ENCODE data around the gene DIP2C.

DIP2C gene

GRCh38 chr10:637771-638195, 51.7 kb downstream of the DIP2C start:
- no peak for DNase-seq (ENCODE audit: low spot score)
- in situ Hi-C loops (cut with MboI; ENCODE audit: low sequenced_read_pairs, unreplicated experiment): no loop called here
- no peak for TF ChIP-seq CTCF (IDR thresholded peaks at IDR 0.05; ENCODE audit: borderline replicate concordance, control extremely low read depth, extremely low read depth, insufficient read depth, missing control alignments)

DNA sequence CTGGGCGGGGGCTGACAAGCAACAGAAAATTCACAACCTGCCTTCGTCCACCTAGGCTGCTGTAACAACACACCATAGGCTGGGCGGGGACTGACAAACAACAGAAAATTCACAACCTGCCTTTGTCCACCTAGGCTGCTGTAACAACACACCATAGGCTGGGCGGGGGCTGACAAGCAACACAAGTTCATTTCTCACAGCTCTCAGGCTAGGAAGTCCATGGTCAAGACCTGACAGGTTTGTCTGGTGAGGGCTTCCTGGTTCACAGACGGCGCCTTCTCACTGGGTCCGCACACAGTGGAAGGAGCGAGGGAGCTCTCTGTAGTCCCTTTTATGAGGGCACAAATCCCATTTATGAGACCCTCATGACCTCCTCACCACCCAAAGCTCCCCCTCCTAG, 52.2 kb downstream of the DIP2C start:
- no peak for TF ChIP-seq CTCF (IDR thresholded peaks at IDR 0.05; ENCODE audit: borderline replicate concordance, control extremely low read depth, extremely low read depth, insufficient read depth, missing control alignments)
- DNase-seq (ENCODE audit: low spot score): no peak
- in situ Hi-C loops (cut with MboI; ENCODE audit: low sequenced_read_pairs, unreplicated experiment): no loop called here

DNA sequence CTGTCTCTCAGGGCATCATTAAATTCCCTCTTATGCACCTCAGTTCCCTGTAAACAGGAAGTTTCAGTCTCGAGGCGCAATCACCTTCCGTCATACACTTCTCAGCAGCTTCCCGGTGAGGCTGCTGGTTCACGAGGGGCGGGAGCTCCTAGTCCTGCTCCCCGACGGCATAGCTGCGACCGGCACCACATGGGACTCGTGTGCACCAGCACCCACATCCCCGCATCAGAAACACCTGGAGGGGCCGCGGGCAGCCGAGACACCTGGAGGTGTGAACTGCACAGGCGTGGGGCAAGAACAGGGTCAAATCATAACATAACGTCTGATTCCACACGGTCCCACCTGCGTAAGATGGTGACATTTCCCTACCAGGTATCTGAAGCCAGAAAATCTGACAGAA, 52.7 kb downstream of the DIP2C start:
- no peak for DNase-seq (ENCODE audit: low spot score)
- TF ChIP-seq CTCF (IDR thresholded peaks at IDR 0.05; ENCODE audit: borderline replicate concordance, control extremely low read depth, extremely low read depth, insufficient read depth, missing control alignments): no peak
- in situ Hi-C loops (cut with MboI; ENCODE audit: low sequenced_read_pairs, unreplicated experiment): no loop called here

- DNase-seq (ENCODE audit: low spot score): no peak
- no peak for TF ChIP-seq CTCF (IDR thresholded peaks at IDR 0.05; ENCODE audit: borderline replicate concordance, control extremely low read depth, extremely low read depth, insufficient read depth, missing control alignments)
- in situ Hi-C loops (cut with MboI; ENCODE audit: low sequenced_read_pairs, unreplicated experiment): no loop called here
Measured at GRCh38 chr10:636016-636730, 53.3 kb downstream of the DIP2C start.

- DNase-seq (ENCODE audit: low spot score): no peak
- no peak for TF ChIP-seq CTCF (IDR thresholded peaks at IDR 0.05; ENCODE audit: borderline replicate concordance, control extremely low read depth, extremely low read depth, insufficient read depth, missing control alignments)
- in situ Hi-C loops (cut with MboI; ENCODE audit: low sequenced_read_pairs, unreplicated experiment): no loop called here
Measured at GRCh38 chr10:635088-635861, 54.2 kb downstream of the DIP2C start.

DNA sequence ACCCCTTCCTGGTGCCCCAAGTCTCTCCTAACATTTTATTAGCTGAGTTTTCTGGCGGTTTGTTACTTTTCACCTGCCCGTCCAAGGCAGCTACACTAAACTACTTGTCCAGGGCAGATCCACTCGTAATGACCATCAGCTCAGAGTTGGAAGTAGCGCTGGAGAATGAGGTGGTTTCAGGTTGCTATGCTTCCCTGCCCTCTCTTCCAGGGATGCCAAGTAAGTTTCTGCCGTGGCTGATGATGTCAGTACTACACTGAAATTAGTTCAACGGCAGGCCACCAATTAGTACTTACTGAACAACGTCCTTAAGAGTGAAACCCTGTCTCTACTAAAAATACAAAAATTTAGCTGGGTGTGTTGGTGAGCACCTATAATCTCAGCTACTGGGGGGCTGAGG, 55.2 kb downstream of the DIP2C start:
- in situ Hi-C loops (cut with MboI; ENCODE audit: low sequenced_read_pairs, unreplicated experiment): no loop called here
- no peak for TF ChIP-seq CTCF (IDR thresholded peaks at IDR 0.05; ENCODE audit: borderline replicate concordance, control extremely low read depth, extremely low read depth, insufficient read depth, missing control alignments)
- no peak for DNase-seq (ENCODE audit: low spot score)

All from GM13976 (cell line).